ENCODE measurements around the gene CDK5. TPM values are rescaled to one million over a fixed set of nuclear protein-coding genes. Genes with fewer than 3 reads are reported as not detected.

CDK5 gene
- total RNA-seq, 2 experiments from 2014 or later = 26.0 to 26.9 TPM

GRCh38 chr7:151076863-151077704, 19.4 kb upstream of the CDK5 start:
- peaks cover 9% of the 10 kb centered on the region for H3K36me3 Mint-ChIP-seq (ENCODE audit: low read depth)
- H3K4me1 Mint-ChIP-seq = peaks cover 22% of the 10 kb centered on the region
- H3K27me3 Mint-ChIP-seq = no peaks in the 10 kb centered on the region
- ChIA-PET POLR2A (no interaction called here), CTCF (interaction anchor here (0.8 to 2.9 kb wide), 2 partner anchors 17 kb away, joined by 4 to 9 read pairs; no protein-coding TSS in a partner anchor)
- H3K9me3 Mint-ChIP-seq = no peaks in the 10 kb centered on the region
- no peak overlapping the region for H3K27ac Mint-ChIP-seq
- DNase-seq = no peak
- H3K4me3 Mint-ChIP-seq = no peak overlapping the region

- Mint-ChIP-seq H3K9me3 (no peaks in the 10 kb centered on the region), H3K4me3 (no peak overlapping the region), H3K4me1 (peaks cover 20% of the 10 kb centered on the region), H3K27ac (peak overlapping the region; percentile 66), H3K27me3 (no peaks in the 10 kb centered on the region), H3K36me3 (ENCODE audit: low read depth) (peaks cover 9% of the 10 kb centered on the region)
- ChIA-PET CTCF (interaction anchor here (0.6 kb wide), 1 partner anchor 86 kb away, joined by 3 read pairs; no protein-coding TSS in a partner anchor), POLR2A (no interaction called here)
- no peak for DNase-seq
These were observed 18.3 kb upstream of the CDK5 start for GRCh38 chr7:151075978-151076426.

GRCh38 chr7:151075662-151075971, 17.9 kb upstream of the CDK5 start:
- peaks cover 11% of the 10 kb centered on the region for H3K36me3 Mint-ChIP-seq (ENCODE audit: low read depth)
- POLR2A ChIA-PET = no interaction called here
- H3K27me3 Mint-ChIP-seq = no peaks in the 10 kb centered on the region

DNA sequence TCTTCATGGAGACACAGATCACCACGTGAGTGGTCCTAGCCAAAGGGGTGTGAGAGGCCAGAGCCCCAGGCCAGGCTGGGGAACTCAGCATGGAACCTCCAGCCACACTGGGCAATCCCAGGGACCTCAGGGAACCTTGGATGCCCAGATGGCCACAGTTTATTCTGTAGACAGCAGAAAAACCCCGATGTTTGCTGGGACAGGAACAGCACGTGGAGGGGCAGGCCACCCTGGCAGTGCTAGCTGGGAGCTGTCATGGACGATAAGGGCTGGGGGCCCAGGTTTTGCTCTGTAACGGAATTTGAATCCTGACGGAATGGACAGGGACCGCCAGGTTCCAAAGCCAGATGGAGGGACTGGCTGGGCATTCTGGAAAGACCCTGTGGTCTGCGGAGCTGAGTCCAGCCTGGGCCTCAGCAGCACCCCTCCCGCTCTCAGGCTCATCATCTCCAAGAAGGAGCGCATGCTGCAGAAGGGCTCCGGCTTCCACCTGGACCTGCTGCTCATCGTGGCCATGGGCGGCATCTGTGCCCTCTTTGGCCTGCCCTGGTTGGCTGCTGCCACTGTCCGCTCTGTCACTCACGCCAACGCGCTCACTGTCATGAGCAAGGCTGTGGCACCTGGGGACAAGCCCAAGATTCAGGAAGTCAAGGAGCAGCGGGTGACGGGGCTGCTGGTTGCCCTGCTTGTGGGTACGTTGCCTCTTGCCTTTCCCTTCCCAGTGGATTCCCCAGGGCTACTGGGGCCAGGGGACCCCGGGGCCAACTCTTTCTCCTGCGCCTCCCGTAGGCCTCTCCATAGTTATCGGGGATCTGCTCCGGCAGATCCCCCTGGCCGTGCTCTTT, 17.3 kb upstream of the CDK5 start:
- Mint-ChIP-seq H3K36me3 (ENCODE audit: low read depth) (peaks cover 13% of the 10 kb centered on the region), H3K4me1 (peaks cover 20% of the 10 kb centered on the region), H3K9me3 (no peaks in the 10 kb centered on the region)

More at GRCh38 chr7:151075662-151075971, 17.9 kb upstream of the CDK5 start:
- Mint-ChIP-seq H3K4me1 (peaks cover 20% of the 10 kb centered on the region), H3K4me3 (no peak overlapping the region), H3K27ac (no peak overlapping the region), H3K9me3 (no peaks in the 10 kb centered on the region)
- CTCF ChIA-PET = no interaction called here
- no peak for DNase-seq

GRCh38 chr7:151073990-151074389, 16.3 kb upstream of the CDK5 start:
- no peak overlapping the region for H3K4me3 Mint-ChIP-seq

More for the DNA sequence above, 17.3 kb upstream of the CDK5 start:
- H3K4me3 Mint-ChIP-seq = no peak overlapping the region
- H3K27me3 Mint-ChIP-seq = no peaks in the 10 kb centered on the region
- ChIA-PET POLR2A (no interaction called here), CTCF (interaction anchor here (1.1 kb wide), 1 partner anchor 9 kb away, joined by 3 read pairs; no protein-coding TSS in a partner anchor)
- DNase-seq = no peak
- no peak overlapping the region for H3K27ac Mint-ChIP-seq

DNA sequence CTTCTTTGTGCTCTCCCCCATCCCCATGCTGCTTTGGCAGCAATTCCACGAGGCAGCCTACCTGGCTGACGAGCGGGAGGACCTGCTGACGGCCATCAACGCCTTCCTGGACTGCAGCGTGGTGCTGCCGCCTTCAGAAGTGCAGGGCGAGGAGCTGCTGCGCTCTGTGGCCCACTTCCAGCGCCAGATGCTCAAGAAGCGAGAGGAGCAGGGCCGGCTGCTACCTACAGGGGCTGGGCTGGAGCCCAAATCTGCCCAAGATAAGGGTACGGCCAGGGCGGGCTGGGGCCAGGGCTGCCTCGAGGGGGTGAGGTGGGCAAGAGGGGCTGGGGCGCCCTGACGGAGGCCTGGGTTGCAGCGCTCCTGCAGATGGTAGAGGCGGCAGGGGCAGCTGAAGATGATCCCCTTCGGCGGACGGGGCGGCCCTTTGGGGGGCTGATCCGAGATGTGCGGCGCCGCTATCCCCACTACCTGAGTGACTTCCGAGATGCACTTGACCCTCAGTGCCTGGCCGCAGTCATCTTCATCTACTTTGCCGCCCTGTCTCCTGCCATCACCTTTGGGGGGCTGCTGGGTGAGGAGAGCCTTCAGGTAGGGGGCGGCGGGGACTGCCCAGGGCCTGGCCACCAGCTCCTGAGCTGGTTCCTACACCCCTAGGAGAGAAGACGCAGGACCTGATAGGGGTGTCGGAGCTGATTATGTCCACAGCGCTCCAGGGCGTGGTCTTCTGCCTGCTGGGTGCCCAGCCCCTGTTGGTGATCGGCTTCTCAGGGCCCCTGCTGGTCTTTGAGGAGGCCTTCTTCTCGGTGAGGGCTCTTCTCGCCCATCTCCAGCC, 13.6 kb upstream of the CDK5 start:
- POLR2A ChIA-PET = no interaction called here
- CTCF ChIA-PET = interaction anchor here (0.6 to 2.4 kb wide), 3 partner anchors 8 to 86 kb away, joined by 3 to 6 read pairs (median 4); no protein-coding TSS in a partner anchor
- Mint-ChIP-seq H3K36me3 (ENCODE audit: low read depth) (peaks cover 23% of the 10 kb centered on the region), H3K27ac (no peak overlapping the region), H3K4me3 (no peak overlapping the region), H3K27me3 (no peaks in the 10 kb centered on the region), H3K4me1 (no peaks in the 10 kb centered on the region), H3K9me3 (no peaks in the 10 kb centered on the region)
- DNase-seq = no peak

More at GRCh38 chr7:151073990-151074389, 16.3 kb upstream of the CDK5 start:
- H3K36me3 Mint-ChIP-seq (ENCODE audit: low read depth) = peaks cover 19% of the 10 kb centered on the region
- CTCF ChIA-PET = interaction anchor here (1.1 to 2.4 kb wide), 3 partner anchors 8 to 29 kb away, joined by 3 to 6 read pairs (median 4); no protein-coding TSS in a partner anchor
- H3K9me3 Mint-ChIP-seq = no peaks in the 10 kb centered on the region
- POLR2A ChIA-PET = no interaction called here
- DNase-seq = no peak
- no peak overlapping the region for H3K27ac Mint-ChIP-seq
- H3K4me1 Mint-ChIP-seq = peaks cover 10% of the 10 kb centered on the region
- no peaks in the 10 kb centered on the region for H3K27me3 Mint-ChIP-seq

DNA sequence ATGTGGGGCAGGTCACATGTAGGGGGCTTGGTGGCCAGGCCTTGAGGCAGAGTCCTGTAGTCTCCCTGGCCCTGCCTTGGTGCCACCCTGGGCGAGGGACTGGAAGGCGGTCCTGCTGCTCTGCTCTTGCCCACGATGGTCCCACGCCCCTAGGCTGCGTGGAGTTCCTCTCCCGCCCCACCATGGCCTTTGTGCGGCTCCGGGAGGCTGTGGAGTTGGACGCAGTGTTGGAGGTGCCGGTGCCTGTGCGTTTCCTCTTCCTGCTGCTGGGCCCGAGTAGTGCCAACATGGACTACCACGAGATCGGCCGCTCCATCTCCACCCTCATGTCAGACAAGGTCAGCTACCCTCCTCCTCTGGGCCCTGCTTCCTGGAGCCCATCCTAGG, 12.9 kb upstream of the CDK5 start:
- POLR2A ChIA-PET = no interaction called here
- CTCF ChIA-PET = no interaction called here
- H3K4me3 Mint-ChIP-seq = no peak overlapping the region
- peaks cover 19% of the 10 kb centered on the region for H3K36me3 Mint-ChIP-seq (ENCODE audit: low read depth)
- H3K4me1 Mint-ChIP-seq = no peaks in the 10 kb centered on the region
- H3K9me3 Mint-ChIP-seq = no peaks in the 10 kb centered on the region
- H3K27ac Mint-ChIP-seq = no peak overlapping the region
- DNase-seq = no peak
- no peaks in the 10 kb centered on the region for H3K27me3 Mint-ChIP-seq

DNA sequence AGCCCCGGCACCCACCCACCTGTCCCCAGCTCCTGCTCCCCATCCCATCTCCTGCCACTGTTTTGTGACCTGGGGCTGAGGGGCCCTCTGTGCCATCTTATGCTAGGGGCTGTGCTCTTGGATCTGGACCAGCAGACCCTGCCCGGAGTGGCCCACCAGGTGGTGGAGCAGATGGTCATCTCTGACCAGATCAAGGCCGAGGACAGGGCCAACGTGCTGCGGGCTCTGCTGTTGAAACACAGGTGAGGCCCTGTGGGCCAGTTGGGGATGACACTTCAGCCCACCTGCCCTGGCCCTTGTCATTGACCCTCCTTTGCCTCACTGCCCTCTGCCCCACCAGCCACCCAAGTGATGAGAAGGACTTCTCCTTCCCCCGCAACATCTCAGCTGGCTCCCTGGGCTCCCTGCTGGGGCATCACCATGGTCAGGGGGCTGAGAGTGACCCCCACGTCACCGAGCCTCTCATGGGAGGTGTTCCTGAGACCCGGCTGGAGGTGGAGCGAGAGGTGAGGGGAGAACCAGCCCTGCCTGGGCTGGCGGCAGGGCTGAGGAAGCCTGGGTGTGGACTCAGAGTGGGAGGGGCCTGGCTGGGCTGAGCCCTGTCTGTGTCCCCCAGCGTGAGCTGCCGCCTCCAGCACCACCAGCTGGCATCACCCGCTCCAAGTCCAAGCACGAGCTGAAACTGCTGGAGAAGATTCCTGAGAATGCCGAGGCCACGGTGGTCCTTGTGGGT, 12.3 kb upstream of the CDK5 start:
- Mint-ChIP-seq H3K27me3 (no peaks in the 10 kb centered on the region), H3K36me3 (ENCODE audit: low read depth) (peaks cover 22% of the 10 kb centered on the region), H3K4me3 (no peak overlapping the region), H3K4me1 (no peaks in the 10 kb centered on the region), H3K27ac (no peak overlapping the region), H3K9me3 (no peaks in the 10 kb centered on the region)
- ChIA-PET POLR2A (no interaction called here), CTCF (interaction anchor here (0.7 kb wide), 1 partner anchor 17 kb away, joined by 3 read pairs; no protein-coding TSS in a partner anchor)
- no peak for DNase-seq

GRCh38 chr7:151068069-151068773, 10.5 kb upstream of the CDK5 start:
- POLR2A ChIA-PET = no interaction called here
- no peak for DNase-seq
- no peaks in the 10 kb centered on the region for H3K9me3 Mint-ChIP-seq
- H3K4me1 Mint-ChIP-seq = no peaks in the 10 kb centered on the region
- H3K27me3 Mint-ChIP-seq = no peaks in the 10 kb centered on the region
- H3K4me3 Mint-ChIP-seq = no peak overlapping the region
- no peak overlapping the region for H3K27ac Mint-ChIP-seq
- H3K36me3 Mint-ChIP-seq (ENCODE audit: low read depth) = peaks cover 26% of the 10 kb centered on the region
- CTCF ChIA-PET = interaction anchor here (0.8 to 1.2 kb wide), 5 partner anchors 13 to 55 kb away, joined by 3 to 4 read pairs (median 3); partner anchors contain the start of genes AGAP3, FASTK and TMUB1

DNA sequence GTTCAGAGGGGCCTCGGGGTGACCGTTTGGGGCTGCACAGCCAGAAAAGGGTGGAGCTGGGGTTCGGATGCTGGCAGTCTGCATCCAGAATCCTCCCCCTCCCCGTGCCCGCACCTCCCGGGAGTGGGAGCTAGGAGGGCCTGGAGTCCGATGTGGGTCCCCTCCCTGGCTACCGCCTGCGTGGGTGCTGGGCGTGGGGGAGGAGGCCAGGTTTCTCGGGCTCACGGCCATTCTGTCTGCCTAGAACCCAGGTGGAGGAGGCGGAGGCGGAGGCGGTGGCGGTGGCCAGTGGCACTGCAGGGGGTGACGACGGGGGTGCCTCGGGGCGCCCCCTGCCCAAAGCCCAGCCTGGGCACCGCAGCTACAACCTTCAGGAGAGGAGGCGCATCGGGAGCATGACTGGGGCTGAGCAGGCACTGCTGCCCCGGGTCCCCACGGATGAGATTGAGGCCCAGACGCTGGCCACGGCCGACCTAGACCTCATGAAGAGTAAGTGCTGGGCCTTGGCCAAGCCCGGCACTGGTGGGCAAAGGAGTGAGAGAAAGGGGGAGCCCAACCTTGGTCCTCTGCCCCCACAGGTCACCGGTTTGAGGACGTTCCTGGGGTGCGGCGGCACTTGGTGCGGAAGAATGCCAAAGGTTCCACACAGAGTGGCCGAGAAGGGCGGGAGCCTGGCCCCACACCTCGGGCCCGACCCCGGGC, 8.7 kb upstream of the CDK5 start:
- POLR2A ChIA-PET = no interaction called here
- Mint-ChIP-seq H3K36me3 (ENCODE audit: low read depth) (peaks cover 26% of the 10 kb centered on the region), H3K4me1 (peaks cover 6% of the 10 kb centered on the region), H3K27ac (no peak overlapping the region), H3K9me3 (no peaks in the 10 kb centered on the region), H3K27me3 (no peaks in the 10 kb centered on the region), H3K4me3 (no peak overlapping the region)
- no peak for DNase-seq
- CTCF ChIA-PET = interaction anchor here (1.0 to 1.4 kb wide), 2 partner anchors 8 kb away, joined by 3 to 4 read pairs; no protein-coding TSS in a partner anchor

DNA sequence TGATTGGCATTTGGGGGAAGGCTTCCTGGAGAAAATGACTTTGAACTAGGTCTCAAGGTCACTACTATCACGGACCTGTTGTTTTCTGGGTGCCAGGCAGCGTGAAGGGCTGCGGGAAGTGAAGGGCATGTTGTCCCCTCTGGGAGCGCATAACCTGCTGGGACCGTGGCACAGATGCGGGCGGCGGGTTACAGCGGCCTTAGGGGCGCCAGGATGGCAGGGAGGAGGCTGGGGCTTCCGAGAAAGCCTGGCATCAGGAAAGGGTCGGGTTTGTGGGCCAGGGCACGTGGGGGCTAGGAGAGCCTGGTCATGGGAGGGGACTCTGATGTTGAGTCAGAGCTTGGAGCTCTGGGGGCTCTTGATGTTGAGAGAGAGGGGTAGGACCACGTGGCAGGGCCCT, 7.8 kb upstream of the CDK5 start:
- DNase-seq = no peak
- Mint-ChIP-seq H3K9me3 (no peaks in the 10 kb centered on the region), H3K27ac (no peak overlapping the region), H3K36me3 (ENCODE audit: low read depth) (peaks cover 24% of the 10 kb centered on the region), H3K27me3 (no peaks in the 10 kb centered on the region), H3K4me3 (no peak overlapping the region), H3K4me1 (peaks cover 14% of the 10 kb centered on the region)
- ChIA-PET CTCF (interaction anchor here (1.0 kb wide), 1 partner anchor 9 kb away, joined by 3 read pairs; no protein-coding TSS in a partner anchor), POLR2A (no interaction called here)

Data from activated CD4-positive, alpha-beta T cell treated with anti-CD3 and anti-CD28 coated beads, Interleukin-2, amount 10 ng/mL, durations not matched to agents 7 days and 5 days (primary cell).